Thyroid gland (tissue), 4 donors: ENCODE data around the gene FAM217A. TPM values are rescaled to one million over a fixed set of nuclear protein-coding genes. Genes with fewer than 3 reads are reported as not detected.

Experiments
- total RNA-seq, 4 donors: library from RNA; depleted of rRNA; stranded (reverse); fragments of >200 nt; gene quantifications; one replicate each; pipeline ENCODE4 v1.2.3, GENCODE V29; 2016

The FAM217A gene
- total RNA-seq, 4 donors from 2014 or later = 0.27 TPM; not detected in 3

Other genes starting within 250 kb of the FAM217A start
- 10 to 100 TPM; 18.4 to 40.9 (median 20.3) TPM for gene FAM50B, start 229.8 kb downstream of the FAM217A start, total RNA-seq
- gene ECI2, start 56.4 kb upstream of the FAM217A start, total RNA-seq = 10 to 100 TPM; 47.8 to 57.4 (median 53.8) TPM